Measurements from ENCODE around the gene S100A1.
"Not testable (repeated sequence)": the region's sequence is repeated elsewhere in the genome, so short reads cannot be mapped to it uniquely, and the experiment has no call there.

Gene S100A1

DNA sequence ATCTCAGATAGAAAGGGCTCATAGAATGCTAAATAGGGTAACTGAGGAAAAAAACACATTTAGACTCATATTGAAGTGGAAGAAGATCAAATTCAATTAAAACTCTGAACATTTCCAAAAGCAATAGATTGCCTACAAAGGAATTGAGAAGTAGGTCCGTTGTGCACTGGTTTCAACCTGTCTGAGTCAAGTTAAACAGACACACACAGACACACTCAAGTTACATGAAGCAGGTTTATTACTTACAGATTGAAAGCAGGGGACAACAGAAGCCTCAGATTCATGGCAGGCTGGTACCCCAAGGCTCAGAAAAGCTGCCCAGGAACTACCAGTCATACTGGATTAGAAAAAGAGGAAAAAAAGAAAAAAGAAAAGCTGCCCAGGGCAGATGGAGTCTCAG, 41.9 kb upstream of the S100A1 start:
- DNase-seq (ENCODE audit: extremely low spot score): no peak
- ChIA-PET POLR2A (interaction anchor here (1.2 to 4.1 kb wide), 3 partner anchors 41 to 48 kb away, joined by 4 to 17 read pairs (median 5); partner anchors contain the start of genes CHTOP, S100A1 and S100A13), CTCF (interaction anchor here (0.5 to 2.2 kb wide), 2 partner anchors 42 to 68 kb away, joined by 4 to 9 read pairs; partner anchors contain the start of genes S100A1 and S100A13)
- TF ChIP-seq NFRKB (IDR thresholded peaks at IDR 0.05): no peak
- TF ChIP-seq FOXA1 (IDR thresholded peaks at IDR 0.05): no peak
- TF ChIP-seq L3MBTL2 (conservative IDR thresholded peaks at IDR 0.05): no peak
- TF ChIP-seq TARDBP (IDR thresholded peaks at IDR 0.05): no peak
- TF ChIP-seq ZNF384 (IDR thresholded peaks at IDR 0.05): no peak
- TF ChIP-seq FOXK2 (IDR thresholded peaks at IDR 0.05): no peak

DNA sequence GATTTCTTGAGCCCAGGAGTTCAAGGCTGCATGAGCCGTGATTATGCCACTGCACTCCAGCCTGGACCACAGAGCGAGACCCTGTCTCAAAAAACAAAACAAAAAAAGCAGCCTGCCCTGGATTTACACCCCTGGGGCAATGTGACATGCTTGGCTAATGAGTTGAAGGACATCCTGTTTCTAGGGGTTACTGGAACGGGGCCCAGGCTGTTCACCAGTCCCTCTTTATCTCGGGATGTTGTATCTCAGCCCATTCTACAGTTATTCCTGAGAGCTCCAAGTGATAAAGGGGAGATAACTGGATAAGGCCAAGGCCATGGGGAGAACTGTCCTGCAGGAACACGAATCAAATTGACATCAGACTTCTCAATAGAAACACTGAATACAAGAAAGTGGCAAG, 40.9 kb upstream of the S100A1 start:
- ChIA-PET POLR2A (interaction anchor here (4.1 kb wide), 1 partner anchor 40 kb away, joined by 17 read pairs; the partner anchor contains the start of genes S100A1 and S100A13), CTCF (no interaction called here)
- TF ChIP-seq, protein P1, sequence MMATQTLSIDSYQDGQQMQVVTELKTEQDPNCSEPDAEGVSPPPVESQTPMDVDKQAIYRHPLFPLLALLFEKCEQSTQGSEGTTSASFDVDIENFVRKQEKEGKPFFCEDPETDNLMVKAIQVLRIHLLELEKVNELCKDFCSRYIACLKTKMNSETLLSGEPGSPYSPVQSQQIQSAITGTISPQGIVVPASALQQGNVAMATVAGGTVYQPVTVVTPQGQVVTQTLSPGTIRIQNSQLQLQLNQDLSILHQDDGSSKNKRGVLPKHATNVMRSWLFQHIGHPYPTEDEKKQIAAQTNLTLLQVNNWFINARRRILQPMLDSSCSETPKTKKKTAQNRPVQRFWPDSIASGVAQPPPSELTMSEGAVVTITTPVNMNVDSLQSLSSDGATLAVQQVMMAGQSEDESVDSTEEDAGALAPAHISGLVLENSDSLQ (IDR thresholded peaks at IDR 0.05): no peak
- no peak for TF ChIP-seq FOXA1 (IDR thresholded peaks at IDR 0.05)
- TF ChIP-seq HDGF (IDR thresholded peaks at IDR 0.05; ENCODE audit: borderline replicate concordance): no peak
- no peak for TF ChIP-seq FOXM1 (IDR thresholded peaks at IDR 0.05; ENCODE audit: borderline replicate concordance)
- TF ChIP-seq FOXK2 (IDR thresholded peaks at IDR 0.05): no peak
- TF ChIP-seq ZNF384 (IDR thresholded peaks at IDR 0.05): no peak
- no peak for TF ChIP-seq SP1 (IDR thresholded peaks at IDR 0.05)
- no peak for TF ChIP-seq SUZ12 (IDR thresholded peaks at IDR 0.05)
- no peak for TF ChIP-seq LEF1 (IDR thresholded peaks at IDR 0.05; ENCODE audit: borderline replicate concordance)
- TF ChIP-seq NFRKB (IDR thresholded peaks at IDR 0.05): no peak
- TF ChIP-seq ARNT (IDR thresholded peaks at IDR 0.05): no peak
- no peak for TF ChIP-seq CTBP1 (IDR thresholded peaks at IDR 0.05; ENCODE audit: borderline replicate concordance)
- no peak for TF ChIP-seq ELF4 (IDR thresholded peaks at IDR 0.05)
- no peak for TF ChIP-seq L3MBTL2 (conservative IDR thresholded peaks at IDR 0.05)
- no peak for TF ChIP-seq BHLHE40 (IDR thresholded peaks at IDR 0.05; ENCODE audit: borderline replicate concordance)
- no peak for TF ChIP-seq TARDBP (IDR thresholded peaks at IDR 0.05)
- peak; percentile 5 for DNase-seq (ENCODE audit: extremely low spot score)

DNA sequence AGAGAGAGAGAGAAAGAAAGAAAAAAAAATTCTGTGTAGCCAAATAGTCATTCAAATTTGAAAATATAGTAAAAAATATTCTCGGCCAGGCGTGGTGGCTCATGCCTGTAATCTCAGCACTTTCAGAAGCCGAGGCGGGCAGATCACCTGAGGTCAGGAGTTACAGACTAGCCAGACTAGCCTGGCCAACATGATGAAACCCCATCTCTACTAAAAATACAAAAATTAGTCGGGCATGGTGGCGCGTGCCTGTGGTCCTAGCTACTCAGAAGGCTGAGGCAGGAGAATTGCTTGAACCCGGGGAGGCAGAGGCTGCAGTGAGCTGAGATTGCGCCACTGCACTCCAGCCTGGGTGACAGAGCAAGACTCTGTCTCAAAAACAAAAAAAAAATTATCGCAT, 40.2 kb upstream of the S100A1 start:
- POLR2A ChIA-PET; DNase-seq (ENCODE audit: extremely low spot score): not testable (repeated sequence)
- CTCF ChIA-PET: interaction anchor here (0.7 kb wide), 1 partner anchor 28 kb away, joined by 3 read pairs; the partner anchor contains the start of gene S100A14

DNA sequence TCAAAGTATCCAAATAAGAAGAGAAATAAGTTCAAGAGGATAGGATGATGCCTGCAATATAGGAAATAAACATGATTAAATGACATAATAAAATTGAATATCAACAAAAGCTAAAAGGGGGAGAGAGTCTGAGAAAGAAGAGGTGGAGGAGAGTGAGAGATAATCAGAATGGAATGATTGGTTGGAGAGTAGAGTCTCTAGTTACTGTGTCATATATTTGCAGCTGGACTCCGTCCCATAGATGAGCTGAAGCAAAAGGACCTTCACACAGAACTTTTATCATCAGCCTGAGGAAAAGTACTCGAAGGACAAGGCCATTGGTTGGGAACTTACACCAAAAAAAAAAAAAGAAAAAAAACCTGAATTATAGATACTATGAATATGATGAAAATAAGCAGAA, 39.8 kb upstream of the S100A1 start:
- POLR2A ChIA-PET: interaction anchor here (0.7 kb wide), 1 partner anchor 46 kb away, joined by 3 read pairs; the partner anchor contains the start of gene CHTOP
- CTCF ChIA-PET: interaction anchor here (0.7 kb wide), 1 partner anchor 28 kb away, joined by 3 read pairs; the partner anchor contains the start of gene S100A14
- TF ChIP-seq FOXM1 (IDR thresholded peaks at IDR 0.05; ENCODE audit: borderline replicate concordance) (no peak), L3MBTL2 (conservative IDR thresholded peaks at IDR 0.05) (no peak), ZNF384 (IDR thresholded peaks at IDR 0.05) (no peak), LEF1 (IDR thresholded peaks at IDR 0.05; ENCODE audit: borderline replicate concordance) (no peak), BHLHE40 (IDR thresholded peaks at IDR 0.05; ENCODE audit: borderline replicate concordance) (no peak), FOXA1 (IDR thresholded peaks at IDR 0.05) (no peak), TARDBP (IDR thresholded peaks at IDR 0.05) (no peak), ELF4 (IDR thresholded peaks at IDR 0.05) (no peak), NFRKB (IDR thresholded peaks at IDR 0.05) (no peak)
- DNase-seq (ENCODE audit: extremely low spot score): peak; percentile 3

DNA sequence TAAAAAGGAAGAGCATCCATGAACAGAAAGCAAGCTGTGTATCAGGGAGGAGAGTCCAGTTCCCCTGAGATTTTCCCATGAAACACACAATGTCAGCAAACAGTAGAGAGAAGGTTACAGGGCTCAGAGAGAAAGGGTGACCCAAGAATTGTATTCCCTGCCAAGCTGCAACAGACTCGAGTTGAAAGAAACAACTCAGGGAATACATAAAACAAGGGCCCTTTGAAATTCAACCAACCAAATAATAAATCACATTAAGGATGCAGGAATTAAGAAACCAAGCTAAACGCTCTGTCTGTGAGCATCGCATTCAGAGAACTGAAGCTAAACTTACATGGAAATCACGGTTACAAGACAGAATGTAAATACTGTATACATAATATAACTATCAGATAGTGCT, 35.5 kb upstream of the S100A1 start:
- peak; percentile 3 for DNase-seq (ENCODE audit: extremely low spot score)
- ChIA-PET POLR2A (interaction anchor here (1.3 kb wide), 1 partner anchor 35 kb away, joined by 5 read pairs; the partner anchor contains the start of gene S100A13), CTCF (interaction anchor here (0.6 to 1.4 kb wide), 3 partner anchors 20 to 98 kb away, joined by 4 to 5 read pairs (median 5); partner anchors contain the start of gene S100A13)
- TF ChIP-seq L3MBTL2 (conservative IDR thresholded peaks at IDR 0.05) (no peak), CTBP1 (IDR thresholded peaks at IDR 0.05; ENCODE audit: borderline replicate concordance) (no peak), SP1 (IDR thresholded peaks at IDR 0.05) (no peak), SUZ12 (IDR thresholded peaks at IDR 0.05) (no peak), NFRKB (IDR thresholded peaks at IDR 0.05) (no peak), ELF4 (IDR thresholded peaks at IDR 0.05) (no peak), ZNF384 (IDR thresholded peaks at IDR 0.05) (no peak), FOXK2 (IDR thresholded peaks at IDR 0.05) (no peak), ARNT (IDR thresholded peaks at IDR 0.05) (no peak), BHLHE40 (IDR thresholded peaks at IDR 0.05; ENCODE audit: borderline replicate concordance) (no peak), HDGF (IDR thresholded peaks at IDR 0.05; ENCODE audit: borderline replicate concordance) (no peak), LEF1 (IDR thresholded peaks at IDR 0.05; ENCODE audit: borderline replicate concordance) (no peak), FOXM1 (IDR thresholded peaks at IDR 0.05; ENCODE audit: borderline replicate concordance) (no peak), FOXA1 (IDR thresholded peaks at IDR 0.05) (no peak), TARDBP (IDR thresholded peaks at IDR 0.05) (no peak)
- TF ChIP-seq, protein P1 (IDR thresholded peaks at IDR 0.05): no peak

DNA sequence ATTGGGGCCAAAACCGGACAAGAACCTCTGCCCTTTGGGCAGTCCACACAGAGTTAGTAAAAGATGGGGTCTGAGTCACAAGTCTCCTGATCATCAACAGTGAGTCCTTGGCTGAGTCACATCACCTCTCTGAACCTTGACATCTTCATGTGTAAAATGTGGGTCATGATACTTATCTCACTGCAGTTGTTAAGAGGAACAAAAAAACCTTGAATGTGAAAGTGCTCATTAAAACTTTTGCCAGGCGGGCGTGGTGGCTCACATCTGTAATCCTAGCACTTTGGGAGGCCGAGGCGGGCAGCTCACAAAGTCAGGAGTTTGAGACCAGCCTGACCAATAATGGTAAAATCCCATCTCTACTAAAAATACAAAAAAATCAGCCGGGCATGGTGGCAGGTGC, 31.0 kb upstream of the S100A1 start:
- CTCF ChIA-PET: no interaction called here
- POLR2A ChIA-PET: no interaction called here
- no peak for TF ChIP-seq FOXK2 (IDR thresholded peaks at IDR 0.05)
- TF ChIP-seq FOXM1 (IDR thresholded peaks at IDR 0.05; ENCODE audit: borderline replicate concordance): no peak
- no peak for TF ChIP-seq CTBP1 (IDR thresholded peaks at IDR 0.05; ENCODE audit: borderline replicate concordance)
- TF ChIP-seq ELF4 (IDR thresholded peaks at IDR 0.05): no peak
- TF ChIP-seq ZNF384 (IDR thresholded peaks at IDR 0.05): no peak
- TF ChIP-seq NFRKB (IDR thresholded peaks at IDR 0.05): no peak
- no peak for TF ChIP-seq BHLHE40 (IDR thresholded peaks at IDR 0.05; ENCODE audit: borderline replicate concordance)
- TF ChIP-seq, protein P1 (IDR thresholded peaks at IDR 0.05): no peak
- TF ChIP-seq FOXA1 (IDR thresholded peaks at IDR 0.05): no peak
- TF ChIP-seq LEF1 (IDR thresholded peaks at IDR 0.05; ENCODE audit: borderline replicate concordance): no peak
- no peak for TF ChIP-seq L3MBTL2 (conservative IDR thresholded peaks at IDR 0.05)
- no peak for TF ChIP-seq TARDBP (IDR thresholded peaks at IDR 0.05)
- no peak for TF ChIP-seq HDGF (IDR thresholded peaks at IDR 0.05; ENCODE audit: borderline replicate concordance)
- no peak for TF ChIP-seq ARNT (IDR thresholded peaks at IDR 0.05)
- DNase-seq (ENCODE audit: extremely low spot score): no peak

Data from HEK293T (cell line).